Measurements from ENCODE around the gene CHKA. TPM values are rescaled to one million over a fixed set of nuclear protein-coding genes. Genes with fewer than 3 reads are reported as not detected.

CHKA gene
- total and polyA plus RNA-seq, 2 donors (not counting 3 experiments of a cell fraction or from before 2014, with no cell fraction given) = 21.4 to 25.1 TPM

DNA sequence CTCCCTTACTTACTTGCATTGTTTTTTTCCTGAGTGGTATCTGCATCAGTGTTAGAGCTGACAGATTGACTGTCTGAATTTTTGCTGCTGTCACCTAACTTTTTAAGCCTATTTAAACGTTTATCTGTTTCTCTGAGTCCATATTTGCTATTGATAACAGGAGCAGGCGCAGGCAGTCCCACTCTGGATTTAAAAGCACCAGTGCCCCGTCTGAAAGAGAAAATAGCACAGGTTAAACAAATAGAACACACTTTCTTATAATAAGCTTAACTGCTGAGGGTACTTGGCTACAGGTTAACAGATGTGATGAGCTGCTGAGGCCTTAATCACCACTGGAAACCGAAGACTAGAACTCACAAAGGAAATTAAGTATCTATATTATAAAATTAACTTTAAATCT is 45.8 kb upstream of the CHKA start:
- BruUV-seq (replicated peaks) = no TSS peak
- dilution Hi-C loops (cut with MboI; ENCODE audit: extremely low pct_ligation_motif_present, low sequenced_read_pairs) (no loop called here), intact Hi-C loops (cut with micrococcal nuclease) (no loop called here)
- Histone ChIP-seq H3K27me3 (ENCODE audit: control insufficient read depth in 2 of 2, insufficient read depth in 2 of 2, low read length in 2 of 2) (no peaks in the 10 kb centered on the region), H3K4me1 (ENCODE audit: control insufficient read depth, extremely low read depth, insufficient read depth, low read length) (no peaks in the 10 kb centered on the region), H3K9me1 (replicated peaks; ENCODE audit: control insufficient read depth, extremely low read depth, insufficient read depth, low read length) (no peaks in the 10 kb centered on the region), H3K4me3 (replicated peaks in 1 of 3; ENCODE audit: insufficient read depth in 1 of 3, low read depth in 1 of 3, low read length in 3 of 3) (no peak overlapping the region), H3K9ac (replicated peaks; ENCODE audit: extremely low read depth, insufficient read depth, low read length) (no peak overlapping the region), H2AFZ (ENCODE audit: low read depth, low read length) (no peak overlapping the region), H3K4me2 (ENCODE audit: insufficient read depth, low read length) (no peak overlapping the region), H4K20me1 (replicated peaks; ENCODE audit: control insufficient read depth, extremely low read depth, insufficient read depth, low read length) (no peaks in the 10 kb centered on the region), H3K27ac (ENCODE audit: insufficient read depth, low read depth, low read length) (no peak overlapping the region), H3K79me2 (ENCODE audit: control insufficient read depth, insufficient read depth, low read length) (no peaks in the 10 kb centered on the region), H3K36me3 (ENCODE audit: control insufficient read depth in 2 of 2, extremely low read depth in 1 of 2, insufficient read depth in 2 of 2, low read length in 2 of 2) (peaks cover 27 to 30% of the 10 kb centered on the region in 2 experiments), H3K9me3 (replicated peaks; ENCODE audit: control insufficient read depth, insufficient read depth, low read length) (no peaks in the 10 kb centered on the region)
- FAIRE-seq (no peak), DNase-seq (ENCODE audit: low read depth, low spot score) (no peak)
- ChIA-PET POLR2A (interaction anchor here (0.6 kb wide), 1 partner anchor 129 kb away, joined by 3 read pairs; no protein-coding TSS in a partner anchor), CTCF (interaction anchor here (1.2 kb wide), 1 partner anchor 10 kb away, joined by 3 read pairs; no protein-coding TSS in a partner anchor)
- TF ChIP-seq CTCF (IDR thresholded peaks at IDR 0.05; ENCODE audit: extremely low read depth in 1 of 2, insufficient read depth in 1 of 2, low read depth in 1 of 2, low read length in 2 of 2) (no peak), POLR2A (IDR thresholded peaks at IDR 0.05; ENCODE audit: low read depth, low read length) (no peak), MYC (IDR thresholded peaks at IDR 0.05; ENCODE audit: low read depth, low read length) (no peak)

GRCh38 chr11:68165601-68166000 is 44.4 kb upstream of the CHKA start:
- no peaks in the 10 kb centered on the region for H3K79me2 ChIP-seq (ENCODE audit: control insufficient read depth, insufficient read depth, low read length)
- H3K9me3 ChIP-seq (replicated peaks; ENCODE audit: control insufficient read depth, insufficient read depth, low read length) = no peaks in the 10 kb centered on the region
- no peak overlapping the region for H3K9ac ChIP-seq (replicated peaks; ENCODE audit: extremely low read depth, insufficient read depth, low read length)
- no peaks in the 10 kb centered on the region for H3K4me1 ChIP-seq (ENCODE audit: control insufficient read depth, extremely low read depth, insufficient read depth, low read length)
- ChIA-PET POLR2A (no interaction called here), CTCF (no interaction called here)
- TF ChIP-seq JUN (IDR thresholded peaks at IDR 0.05; ENCODE audit: borderline replicate concordance, insufficient read depth, insufficient read length, low read depth) = no peak
- TF ChIP-seq MYC (IDR thresholded peaks at IDR 0.05; ENCODE audit: low read depth, low read length) = no peak
- TF ChIP-seq CTCF (IDR thresholded peaks at IDR 0.05; ENCODE audit: extremely low read depth in 1 of 2, insufficient read depth in 1 of 2, low read depth in 1 of 2, low read length in 2 of 2) = no peak
- TF ChIP-seq FOS (IDR thresholded peaks at IDR 0.05; ENCODE audit: borderline replicate concordance, insufficient read depth, low read length) = no peak
- no peak for TF ChIP-seq EZH2 (IDR thresholded peaks at IDR 0.05; ENCODE audit: borderline replicate concordance, low read depth, low read length, severe bottlenecking)
- no peak for TF ChIP-seq GATA2 (IDR thresholded peaks at IDR 0.05; ENCODE audit: insufficient read depth, insufficient read length, low read depth, low read length)
- TF ChIP-seq MAX (IDR thresholded peaks at IDR 0.05; ENCODE audit: insufficient read depth, insufficient read length) = no peak
- no peak for TF ChIP-seq POLR2A (IDR thresholded peaks at IDR 0.05; ENCODE audit: low read depth, low read length)
- TF ChIP-seq POLR2AphosphoS5 (IDR thresholded peaks at IDR 0.05; ENCODE audit: insufficient read depth, low read depth, low read length) = no peak
- H3K9me1 ChIP-seq (replicated peaks; ENCODE audit: control insufficient read depth, extremely low read depth, insufficient read depth, low read length) = no peaks in the 10 kb centered on the region
- no peaks in the 10 kb centered on the region for H3K27me3 ChIP-seq (ENCODE audit: control insufficient read depth in 2 of 2, insufficient read depth in 2 of 2, low read length in 2 of 2)
- no peak overlapping the region for H3K4me3 ChIP-seq (replicated peaks in 1 of 3; ENCODE audit: insufficient read depth in 1 of 3, low read depth in 1 of 3, low read length in 3 of 3)
- H2AFZ ChIP-seq (ENCODE audit: low read depth, low read length) = no peak overlapping the region
- no peak overlapping the region for H3K27ac ChIP-seq (ENCODE audit: insufficient read depth, low read depth, low read length)
- no peak overlapping the region for H3K4me2 ChIP-seq (ENCODE audit: insufficient read depth, low read length)
- no TSS peak for BruUV-seq (replicated peaks)
- FAIRE-seq (no peak), DNase-seq (ENCODE audit: low read depth, low spot score) (no peak)
- dilution Hi-C loops (cut with MboI; ENCODE audit: extremely low pct_ligation_motif_present, low sequenced_read_pairs) = no loop called here
- no peaks in the 10 kb centered on the region for H4K20me1 ChIP-seq (replicated peaks; ENCODE audit: control insufficient read depth, extremely low read depth, insufficient read depth, low read length)
- intact Hi-C loops (cut with micrococcal nuclease) = no loop called here
- peaks cover 21 to 31% of the 10 kb centered on the region in 2 experiments for H3K36me3 ChIP-seq (ENCODE audit: control insufficient read depth in 2 of 2, extremely low read depth in 1 of 2, insufficient read depth in 2 of 2, low read length in 2 of 2)

Measured in endothelial cell of umbilical vein (primary cell).